Stimulated activated CD4-positive, alpha-beta T cell treated with anti-CD3 and anti-CD28 coated beads, Interleukin-12 subunit alpha, Interleukin-12 subunit beta, amount 100 ng/mL, for 24 hours (primary cell): ENCODE data around the gene GLI3.
A peak's percentile ranks its signal among the peaks of the same experiment; 100 is the strongest.

Experiments used
- DNase-seq, 2 experiments: peaks; one replicate each; pipeline ENCODE4 v3.0.0-alpha.2; 2020; ENCODE audit warnings: low read depth in 2 of 2

GLI3 gene

GRCh38 chr7:42236976-42237810 lies at the start of gene GLI3:
GLI3 (minus strand) TSS chr7:42237209; CDS start chr7:42223253, 13,956 bp downstream.
- peak in 1 of 2 experiments; percentile 20 for DNase-seq

- DNase-seq = no peak
Observed at GRCh38 chr7:42285383-42285824, 48.4 kb upstream of the GLI3 start.

GRCh38 chr7:42283553-42283952 lies 46.5 kb upstream of the GLI3 start:
- no peak for DNase-seq

GRCh38 chr7:42278344-42278743 lies 41.3 kb upstream of the GLI3 start:
- DNase-seq = no peak

DNA sequence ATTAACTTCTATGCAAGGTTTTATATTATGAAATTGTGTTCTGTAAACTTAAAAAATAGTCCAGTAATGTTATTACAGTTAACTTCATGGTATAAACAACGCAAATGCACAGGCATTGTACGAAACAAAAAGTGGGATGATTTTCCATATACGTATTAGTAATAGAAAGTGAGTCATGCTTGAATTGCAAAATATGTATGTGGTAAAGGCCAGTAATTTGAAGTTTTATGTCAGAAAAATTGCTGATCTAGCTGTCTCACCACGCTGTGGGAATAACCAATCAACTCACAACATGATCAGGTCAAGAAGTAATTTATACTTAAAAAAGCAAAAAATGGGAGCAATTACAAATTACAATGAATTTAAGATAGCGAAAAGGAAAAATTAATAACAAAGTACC lies 37.0 kb upstream of the GLI3 start:
- DNase-seq = no peak

DNA sequence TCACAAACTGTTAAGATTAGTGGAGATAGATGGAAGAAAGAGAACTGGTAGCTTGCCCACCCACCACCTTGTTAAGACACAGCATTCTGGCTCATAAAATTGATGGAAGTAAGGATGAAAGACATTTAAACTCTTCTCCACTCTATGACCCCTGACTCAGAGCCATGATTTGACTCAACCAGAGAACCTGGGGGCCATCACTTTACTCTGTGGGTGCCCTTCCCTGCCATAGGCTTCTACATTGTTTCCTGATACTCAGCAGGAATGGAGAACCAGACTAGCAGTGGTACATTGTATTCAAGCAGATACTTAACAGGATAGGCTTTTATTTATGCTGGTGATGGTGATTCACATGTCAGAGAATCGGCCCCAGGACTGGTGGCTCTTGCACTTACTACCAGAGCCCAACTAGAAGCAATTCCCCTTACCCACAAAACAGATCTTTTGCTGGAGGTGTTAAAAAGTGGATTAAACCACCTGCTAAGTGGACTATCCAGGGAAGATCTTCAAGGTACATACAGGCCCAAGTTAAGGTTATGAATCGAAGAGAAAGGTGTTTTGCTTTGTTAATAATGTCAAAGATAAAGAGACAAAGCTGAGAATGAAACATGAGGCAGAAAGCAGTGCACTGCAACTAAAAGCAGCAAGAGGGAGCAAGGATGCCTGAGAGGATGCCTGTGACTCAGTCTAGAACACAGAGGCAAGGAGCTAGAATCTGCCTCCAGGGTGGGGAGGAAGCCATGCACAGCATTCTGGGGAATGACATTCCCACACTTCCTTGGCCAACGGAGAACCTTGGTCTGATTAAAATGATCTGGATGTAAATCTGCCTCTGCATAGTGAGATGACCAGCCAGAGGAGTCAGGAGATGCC lies 36.0 kb upstream of the GLI3 start:
- no peak for DNase-seq

DNA sequence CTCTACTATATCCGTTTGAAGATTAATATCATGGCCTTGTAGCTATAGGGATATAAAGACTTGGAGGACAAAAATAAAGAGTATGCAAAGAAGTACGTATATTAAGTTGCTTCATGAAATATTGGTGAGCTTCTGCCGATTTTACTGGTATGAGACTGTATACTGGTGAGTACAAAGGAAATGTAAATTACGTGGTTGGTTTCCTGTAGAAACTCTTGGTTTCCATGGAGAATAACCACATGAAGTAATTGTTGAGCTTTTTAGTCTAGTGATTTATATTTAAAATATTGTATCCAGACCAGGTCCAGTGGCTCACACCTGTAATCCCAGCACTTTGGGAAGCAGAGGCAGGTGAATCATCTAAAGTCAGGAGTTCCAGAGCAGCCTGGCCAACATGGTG lies 32.2 kb upstream of the GLI3 start:
- DNase-seq = no peak

DNA sequence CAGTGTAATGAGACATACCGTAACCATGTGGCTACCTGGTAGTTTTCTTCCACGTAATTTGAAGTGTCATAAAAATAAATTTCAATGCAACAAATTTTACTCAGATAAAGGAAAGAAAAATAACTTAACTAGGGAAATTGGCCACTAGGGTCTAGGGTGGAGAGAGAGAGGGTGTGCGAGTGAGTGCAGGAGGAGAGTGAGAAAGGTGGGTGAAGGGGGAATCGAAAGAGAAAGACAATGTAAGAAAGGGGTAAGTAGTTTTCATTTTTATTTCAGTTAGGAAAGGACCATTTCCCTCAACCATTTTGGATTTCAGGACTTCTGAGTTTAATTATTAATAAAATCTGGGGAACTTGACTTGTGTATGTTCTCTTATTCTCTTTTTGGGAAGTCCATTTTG lies 27.7 kb upstream of the GLI3 start:
- DNase-seq = no peak

DNA sequence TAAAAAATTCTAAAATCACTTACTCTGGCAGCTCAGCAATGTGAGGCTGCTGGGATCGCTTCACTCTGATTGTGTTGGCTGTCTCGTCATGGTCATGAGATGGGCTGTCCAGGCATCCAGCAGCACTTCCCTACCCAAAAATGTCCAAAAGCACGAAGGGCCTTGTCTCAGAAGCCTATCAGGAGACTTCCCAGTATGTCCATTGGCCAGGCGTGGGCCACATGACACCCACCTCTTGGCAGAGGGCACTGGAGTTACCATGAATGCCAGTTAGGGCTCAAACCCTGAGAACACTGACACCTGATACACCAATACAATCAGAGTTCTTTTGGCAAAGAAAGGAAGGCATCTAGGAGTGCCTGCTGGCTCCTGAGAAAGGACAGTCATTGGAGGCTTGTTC lies 27.0 kb upstream of the GLI3 start:
- DNase-seq = no peak

DNA sequence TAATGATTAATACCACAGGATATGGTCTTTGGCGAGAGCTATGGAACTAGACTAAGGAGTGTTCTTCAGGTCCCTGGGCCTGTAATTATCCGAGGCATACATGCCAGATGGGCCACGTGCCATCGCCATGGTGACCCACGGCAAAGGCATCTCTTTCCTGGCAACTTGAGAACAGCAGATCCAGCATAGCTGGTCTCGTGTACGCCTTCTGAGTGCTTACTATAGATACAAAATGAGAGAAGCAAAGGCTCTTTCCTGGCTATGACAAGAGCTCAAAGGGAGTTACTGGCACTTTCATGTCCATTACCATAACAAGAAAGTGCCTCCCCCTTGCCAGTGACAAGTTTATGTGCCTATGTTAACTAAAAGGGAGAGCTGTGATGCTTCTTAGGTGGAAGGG lies 26.0 kb upstream of the GLI3 start:
- DNase-seq = no peak

DNA sequence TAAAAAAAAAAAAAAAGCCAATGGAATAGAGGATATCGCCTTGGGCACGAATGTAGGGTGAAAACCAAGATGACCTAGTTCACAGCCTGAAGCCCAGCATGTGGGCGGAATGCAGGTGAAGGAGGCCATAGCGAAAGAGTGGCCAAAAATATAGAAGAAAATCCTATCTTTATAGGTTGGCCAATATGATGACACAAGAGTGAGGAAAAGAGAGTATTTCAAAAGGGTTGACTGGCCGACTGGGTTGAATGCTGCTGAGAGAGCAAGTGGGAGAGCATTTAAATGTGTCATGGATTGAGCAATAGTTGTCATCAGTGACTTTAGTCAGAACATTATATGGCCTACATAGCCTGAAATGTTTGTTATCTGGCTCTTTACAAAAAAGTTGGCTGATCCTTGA lies 17.2 kb upstream of the GLI3 start:
- DNase-seq = no peak

DNA sequence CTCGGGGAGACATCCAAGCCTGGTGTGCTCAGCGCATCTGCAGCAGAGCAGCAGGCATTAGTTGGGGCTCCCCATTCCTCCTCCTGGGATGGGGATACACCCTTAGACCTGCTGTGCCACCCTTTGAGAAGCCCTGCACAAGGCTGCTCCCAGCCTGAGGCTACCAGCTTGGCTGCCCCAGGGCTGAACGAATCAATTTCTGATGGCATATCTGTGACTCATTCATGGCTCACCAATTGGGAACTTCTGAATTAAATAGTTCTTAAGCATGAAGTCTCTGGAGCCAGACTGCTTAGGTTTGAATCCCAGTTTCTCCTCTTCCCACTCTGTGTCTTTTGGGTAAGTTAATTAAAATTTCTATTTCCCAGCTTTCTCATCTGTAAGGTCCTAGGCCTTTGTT lies 16.3 kb upstream of the GLI3 start:
- DNase-seq = no peak

DNA sequence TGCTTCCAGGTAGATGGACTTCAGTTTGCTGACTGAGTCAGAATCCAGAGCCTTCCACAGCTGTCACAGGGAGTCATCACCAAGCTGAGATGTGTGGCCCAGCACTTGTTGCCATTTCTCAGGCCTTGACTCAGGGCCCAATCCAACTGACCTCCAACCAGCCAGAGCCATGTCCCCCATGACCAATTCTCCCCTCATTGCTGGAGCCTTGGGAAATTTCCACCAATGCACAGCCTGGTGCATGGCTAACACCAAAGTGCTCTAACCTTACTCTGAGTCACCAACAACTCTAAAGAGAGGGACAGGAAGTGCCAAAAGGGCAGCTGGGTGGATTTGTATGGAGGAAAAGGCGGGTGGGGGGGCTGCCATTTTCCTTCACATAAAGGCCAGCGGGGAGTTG lies 13.4 kb upstream of the GLI3 start:
- no peak for DNase-seq

- DNase-seq = no peak
Observed at GRCh38 chr7:42248579-42248978, 11.6 kb upstream of the GLI3 start.

GRCh38 chr7:42247301-42247700 lies 10.3 kb upstream of the GLI3 start:
- DNase-seq = no peak

- DNase-seq = no peak
Observed at GRCh38 chr7:42244828-42245227, 7.8 kb upstream of the GLI3 start.

DNA sequence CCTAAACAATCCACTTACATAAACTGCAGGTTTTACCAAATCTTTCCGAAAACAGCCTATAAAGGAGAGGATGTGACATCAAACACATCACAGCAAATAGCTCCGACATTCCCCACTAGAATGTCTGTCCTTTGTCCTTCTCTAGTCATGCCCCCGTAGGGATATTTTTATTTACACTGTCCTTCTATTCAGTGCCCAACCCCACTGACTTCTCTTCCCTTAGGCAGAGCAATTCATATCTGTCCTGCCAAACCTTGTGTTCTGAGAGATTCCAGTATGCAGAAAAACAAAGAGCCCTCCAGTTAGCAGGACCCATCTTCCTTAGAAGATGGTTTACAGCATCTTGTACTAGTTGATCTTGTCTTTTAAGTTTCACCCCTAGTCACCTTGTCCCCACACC lies 5.4 kb upstream of the GLI3 start:
- no peak for DNase-seq

- no peak for DNase-seq
Observed at GRCh38 chr7:42241424-42241823, 4.4 kb upstream of the GLI3 start.

GRCh38 chr7:42240416-42240815 lies 3.4 kb upstream of the GLI3 start:
- DNase-seq = no peak

DNA sequence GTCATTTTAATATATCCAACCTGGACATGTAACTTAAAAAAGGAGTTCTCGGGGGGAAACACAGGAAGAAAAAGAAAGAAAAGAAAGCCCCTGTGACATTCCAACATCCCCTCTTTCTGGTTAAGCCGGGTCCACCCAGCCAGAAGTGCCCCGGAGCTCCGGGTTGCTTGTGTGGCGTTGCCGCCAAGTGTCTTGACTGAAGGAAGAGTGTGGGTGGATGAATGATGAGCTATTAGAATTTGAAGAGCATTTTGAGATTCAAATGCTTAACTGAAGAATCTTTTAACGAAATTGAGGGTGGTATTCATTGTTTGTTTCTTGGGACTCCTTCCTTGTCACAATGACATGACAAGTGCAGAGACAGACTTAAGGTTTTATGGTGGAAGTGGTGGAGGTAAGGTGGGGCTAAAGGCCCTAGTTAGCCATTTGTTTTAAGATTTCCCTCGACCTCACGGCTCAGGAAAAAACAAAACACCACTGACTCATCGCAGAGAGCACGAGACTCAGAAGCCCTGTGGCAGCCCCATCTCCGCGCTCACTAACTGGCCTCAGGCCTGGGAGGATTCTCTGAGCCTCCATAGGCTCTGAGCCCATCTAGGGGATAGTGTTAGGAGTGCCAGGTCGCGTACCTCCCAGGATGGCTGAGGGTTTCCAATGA lies 1.8 kb upstream of the GLI3 start:
- DNase-seq = no peak

DNA sequence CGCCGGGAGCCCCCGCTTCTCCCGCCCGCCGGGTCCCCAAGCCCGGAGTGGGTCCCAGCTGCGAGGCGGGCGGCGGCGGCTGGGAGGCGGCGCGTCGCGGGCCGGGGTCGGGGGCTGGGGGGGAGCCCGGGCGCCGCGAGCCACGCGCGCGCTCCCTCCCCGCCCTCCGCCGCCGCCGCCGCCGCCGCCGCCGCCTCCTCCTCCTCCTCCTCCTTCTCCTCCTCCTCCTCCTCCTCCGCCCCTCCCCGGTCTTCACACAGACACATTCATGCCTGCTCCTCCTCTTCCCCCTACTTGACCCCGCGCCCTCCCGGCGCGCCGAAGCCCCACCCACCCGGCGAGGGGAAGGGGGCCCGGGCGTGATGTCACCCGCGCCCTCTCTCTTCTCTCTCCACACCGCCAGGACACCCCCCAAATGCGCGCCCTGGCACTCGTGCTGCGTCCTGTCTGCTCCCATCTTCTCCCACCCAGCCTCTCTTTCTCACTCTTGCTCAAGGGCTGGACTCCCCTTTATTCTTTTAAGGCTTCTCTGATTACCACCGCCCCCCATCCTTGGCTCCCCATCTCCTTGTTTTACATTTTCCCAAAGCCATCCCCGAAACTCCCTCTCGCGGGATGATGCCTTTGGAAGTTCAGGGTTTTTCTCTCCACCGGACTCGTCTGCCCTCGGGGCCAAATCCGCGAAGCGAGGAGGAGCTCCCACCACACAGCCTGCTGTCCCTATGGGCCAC lies 967 bp upstream of the GLI3 start:
- DNase-seq = no peak
